Measurements from ENCODE around the gene MPL. TPM values are rescaled to one million over a fixed set of nuclear protein-coding genes. Genes with fewer than 3 reads are reported as not detected.
A peak's percentile ranks its signal among the peaks of the same experiment; 100 is the strongest.

MPL gene
- total and polyA plus RNA-seq, 2 of the 13 experiments (the other 11 are each of a cell fraction or from before 2014, with no cell fraction given), result not detected

GRCh38 chr1:43358746-43359693, 21.4 kb downstream of the MPL start, which contains the start of gene CDC20 (continued):
- peak; percentile 79; the same call in 1 of the 2 replicates for TF ChIP-seq ZNF253 (CRISPR knock-in tag; IDR thresholded peaks at IDR 0.05; ENCODE audit: borderline replicate concordance)
- no peak for TF ChIP-seq THRA (CRISPR knock-in tag; IDR thresholded peaks at IDR 0.05; ENCODE audit: borderline replicate concordance)
- no peak for TF ChIP-seq ZNF224 (CRISPR knock-in tag; IDR thresholded peaks at IDR 0.05)
- TF ChIP-seq ZNF691 (CRISPR knock-in tag; IDR thresholded peaks at IDR 0.05; ENCODE audit: borderline replicate concordance, low read depth), result 0 out of 2 replicates have a peak, but pooled peaks have one; percentile 3
- no peak for TF ChIP-seq LCORL (IDR thresholded peaks at IDR 0.05)
- no peak for TF ChIP-seq LCORL (CRISPR knock-in tag; IDR thresholded peaks at IDR 0.05)
- no peak for TF ChIP-seq ZNF337 (CRISPR knock-in tag; IDR thresholded peaks at IDR 0.05; ENCODE audit: borderline replicate concordance, low read depth)
- TF ChIP-seq EP300 (IDR thresholded peaks at IDR 0.05; ENCODE audit: low read depth in 2 of 2, low read length in 2 of 2), result no peak
- TF ChIP-seq EP300 (CRISPR knock-in tag; IDR thresholded peaks at IDR 0.05; ENCODE audit: borderline replicate concordance), result no peak
- no peak for TF ChIP-seq KDM1A (CRISPR knock-in tag; IDR thresholded peaks at IDR 0.05)
- TF ChIP-seq HNF4A (CRISPR knock-in tag; IDR thresholded peaks at IDR 0.05), result no peak
- TF ChIP-seq SSRP1 (CRISPR knock-in tag; IDR thresholded peaks at IDR 0.05), result no peak
- no peak for TF ChIP-seq LBX2 (CRISPR knock-in tag; IDR thresholded peaks at IDR 0.05; ENCODE audit: borderline replicate concordance)
- TF ChIP-seq ZNF232 (CRISPR knock-in tag; IDR thresholded peaks at IDR 0.05; ENCODE audit: borderline replicate concordance), result peak; percentile 45; the same call in 1 of the 2 replicates
- no peak for TF ChIP-seq ZBTB7B (CRISPR knock-in tag; IDR thresholded peaks at IDR 0.05)
- TF ChIP-seq PRDM15 (CRISPR knock-in tag; IDR thresholded peaks at IDR 0.05), result 0 out of 2 replicates have a peak, but pooled peaks have one; percentile 20
- TF ChIP-seq FOXO4 (CRISPR knock-in tag; conservative IDR thresholded peaks at IDR 0.05), result no peak
- no peak for TF ChIP-seq TCF7 (IDR thresholded peaks at IDR 0.05; ENCODE audit: low read depth)
- TF ChIP-seq MEIS1 (CRISPR knock-in tag; IDR thresholded peaks at IDR 0.05; ENCODE audit: borderline replicate concordance), result no peak

All from HepG2 (cell line).